ENCODE results near the gene PRSS57.

The PRSS57 gene

DNA sequence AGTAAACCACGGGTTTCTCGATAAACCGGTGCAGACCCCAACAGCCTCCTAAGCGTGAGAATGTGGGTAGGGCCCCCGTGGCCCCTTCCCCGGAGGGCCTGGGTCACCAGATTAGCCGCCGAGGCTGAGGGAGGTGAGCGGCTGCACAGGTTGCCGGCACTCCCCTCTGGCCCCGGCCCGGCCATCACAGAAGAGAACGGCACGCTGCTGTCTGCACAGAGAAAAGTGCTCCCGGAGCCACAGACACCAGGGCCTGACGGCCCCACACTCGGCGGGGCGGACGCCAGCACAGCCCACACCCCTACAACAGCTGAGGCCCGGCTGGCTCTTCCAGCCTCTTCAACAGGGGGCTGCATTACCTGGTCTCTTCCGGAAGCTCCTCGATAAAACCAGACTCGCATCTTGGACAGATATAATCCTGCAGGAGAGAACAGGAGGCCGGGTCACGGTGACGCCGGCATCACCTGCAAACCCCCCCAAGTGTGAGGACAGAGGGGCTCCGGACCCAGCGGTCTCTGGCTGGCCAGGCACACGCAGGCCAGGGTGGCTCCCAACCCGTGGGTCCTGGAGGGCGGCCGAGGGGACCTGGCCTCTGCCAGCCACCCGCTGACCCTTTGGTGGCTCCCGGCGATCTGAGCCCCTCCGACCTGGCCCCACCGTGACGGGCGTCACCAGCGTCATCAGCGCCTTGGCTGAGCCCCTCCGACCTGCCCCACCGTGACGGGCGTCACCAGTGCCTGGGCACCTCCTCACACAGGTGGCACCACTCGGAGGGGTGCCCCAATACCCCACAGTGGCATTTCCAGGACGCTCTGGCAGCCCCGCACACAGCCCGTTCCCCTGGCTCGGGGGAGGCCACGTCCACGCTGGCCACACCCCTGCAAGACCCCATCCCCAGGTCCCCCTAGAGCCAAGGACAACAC lies 42.5 kb downstream of the PRSS57 start:
- no peak for DNase-seq (ENCODE audit: low read depth)

DNA sequence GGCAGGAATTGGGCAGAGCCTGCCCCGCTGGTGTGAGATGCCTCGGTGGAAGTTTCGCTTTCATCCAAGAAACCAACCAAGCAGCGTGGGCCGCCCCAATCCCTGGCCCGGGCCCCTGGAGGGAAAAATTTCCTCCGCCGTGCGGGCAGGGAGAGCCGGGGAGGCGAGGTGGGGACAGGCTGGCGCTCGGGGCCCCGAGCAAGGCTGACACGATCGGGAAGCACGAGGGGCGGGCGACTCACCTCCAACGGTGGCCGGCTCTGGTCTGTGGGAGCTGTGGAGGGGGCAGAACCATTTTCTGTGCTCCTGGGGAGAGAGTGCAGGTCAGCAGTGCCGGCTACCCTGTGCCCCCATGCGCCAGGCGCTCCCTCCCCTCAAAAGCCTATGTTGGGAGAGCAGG lies 43.3 kb downstream of the PRSS57 start:
- DNase-seq (ENCODE audit: low read depth): no peak

DNA sequence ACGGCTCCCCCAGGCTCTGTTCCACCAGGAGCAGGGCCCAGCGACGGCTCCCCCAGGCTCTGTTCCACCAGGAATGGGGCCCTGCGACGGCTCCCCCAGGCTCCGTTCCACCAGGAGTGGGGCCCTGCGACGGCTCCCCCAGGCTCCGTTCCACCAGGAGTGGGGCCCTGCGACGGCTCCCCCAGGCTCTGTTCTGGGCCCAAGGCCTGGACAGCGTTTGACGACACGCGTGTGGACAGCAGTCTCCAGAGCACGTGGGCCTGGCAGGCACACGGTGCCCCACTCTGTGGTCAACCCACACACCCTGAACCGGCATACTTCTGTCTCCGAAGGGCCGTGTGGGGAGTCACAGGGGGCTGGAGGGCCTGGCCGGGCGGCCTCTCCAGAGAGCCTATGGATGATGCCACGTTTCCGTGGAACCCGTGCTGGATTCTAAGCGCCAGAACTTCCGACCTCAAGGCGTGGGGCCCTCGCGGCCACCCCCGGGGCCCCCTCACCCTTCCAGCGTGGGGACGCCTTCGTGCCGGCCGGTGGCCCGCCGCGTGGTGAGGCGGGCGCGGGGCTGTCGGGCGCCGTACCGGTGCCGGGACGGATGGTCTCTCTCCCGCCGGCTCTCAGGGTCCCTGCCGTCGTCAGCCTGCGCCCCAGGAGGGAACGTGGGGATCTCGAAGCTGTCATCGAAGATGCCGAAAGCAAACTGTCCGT lies 44.0 kb downstream of the PRSS57 start:
- no peak for DNase-seq (ENCODE audit: low read depth)

DNA sequence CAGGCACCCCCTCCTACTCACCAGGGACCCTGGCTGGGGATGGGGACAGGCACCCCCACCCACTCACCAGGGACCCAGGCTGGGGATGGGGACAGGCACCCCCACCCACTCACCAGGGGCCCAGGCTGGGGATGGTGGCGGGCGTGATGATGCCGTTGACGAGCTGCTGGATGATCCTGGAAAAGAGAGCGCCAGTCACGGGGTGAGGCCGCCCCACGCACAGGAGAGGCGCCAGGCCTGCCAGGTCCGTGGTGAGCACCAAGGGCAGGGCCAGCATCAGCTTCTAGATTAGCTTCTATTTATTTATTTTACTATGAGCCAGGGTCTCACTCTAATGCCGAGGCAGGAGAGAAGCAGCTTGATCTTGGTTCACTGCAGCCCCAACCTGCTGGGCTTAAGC lies 45.1 kb downstream of the PRSS57 start:
- no peak for DNase-seq (ENCODE audit: low read depth)

- DNase-seq (ENCODE audit: low read depth): no peak
Observed at GRCh38 chr19:648904-649801, 46.1 kb downstream of the PRSS57 start.

DNA sequence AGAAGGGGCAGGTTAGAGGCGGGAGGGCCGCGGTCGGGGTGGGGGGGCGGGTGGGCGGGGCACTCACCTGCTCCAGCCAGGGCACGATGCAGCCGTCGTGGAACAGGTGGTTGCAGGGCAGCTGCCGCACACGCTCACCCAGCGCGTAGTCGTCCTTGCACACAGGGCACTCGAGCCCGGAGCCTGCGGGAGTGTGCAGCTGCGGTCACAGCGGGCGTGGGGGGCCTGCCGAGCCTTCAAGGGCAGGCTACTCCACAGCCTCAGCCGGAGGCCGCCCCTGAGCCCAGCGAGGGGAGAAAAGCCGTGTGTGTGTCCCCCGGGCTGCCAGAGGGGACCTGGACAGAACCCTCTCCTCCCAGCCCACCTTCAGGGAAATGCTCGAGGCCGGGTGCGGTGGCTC lies 46.9 kb downstream of the PRSS57 start:
- DNase-seq (ENCODE audit: low read depth): no peak

- DNase-seq (ENCODE audit: low read depth): no peak
Observed at GRCh38 chr19:647566-648284, 47.5 kb downstream of the PRSS57 start.

DNA sequence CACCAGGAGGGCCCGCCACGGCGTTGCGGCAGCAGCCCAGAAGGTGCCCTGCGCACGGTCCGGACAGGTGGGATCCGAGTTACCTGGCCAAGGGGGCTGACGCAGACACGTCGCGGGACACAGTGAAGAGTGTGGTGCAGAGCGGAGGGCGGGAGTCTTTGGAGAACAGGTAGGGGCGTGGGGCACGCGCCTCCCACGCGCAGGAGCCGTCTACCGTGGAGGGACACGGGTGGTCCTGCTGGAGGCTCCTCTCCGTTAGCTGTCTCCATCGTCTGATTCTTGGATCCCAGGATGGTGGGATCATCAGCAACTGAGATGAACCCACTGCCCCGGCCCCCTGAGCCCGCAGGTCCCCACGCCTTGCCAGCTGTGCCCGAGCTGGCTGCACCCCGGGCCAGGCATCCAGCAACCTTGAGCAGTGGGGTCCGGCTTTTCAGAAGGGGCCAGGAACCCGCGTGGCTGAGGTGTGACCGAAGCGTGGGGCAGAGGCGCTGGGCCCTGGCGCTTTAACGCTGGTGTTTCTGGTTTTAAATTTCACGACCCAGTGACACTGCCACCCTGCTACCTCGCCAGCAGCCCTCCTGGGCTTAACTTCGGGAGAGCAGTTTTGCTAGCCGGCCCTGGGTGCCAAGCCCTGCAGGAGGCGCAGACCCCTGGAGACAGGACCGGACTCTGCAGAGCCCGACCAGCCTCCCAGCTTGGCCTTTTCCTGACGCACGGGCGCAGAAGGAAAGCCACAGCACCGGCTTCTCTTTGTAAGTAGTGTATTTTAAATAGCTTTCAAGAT lies 48.3 kb downstream of the PRSS57 start:
- DNase-seq (ENCODE audit: low read depth): no peak

GRCh38 chr19:645912-646778 lies 49.1 kb downstream of the PRSS57 start:
- DNase-seq (ENCODE audit: low read depth): no peak

DNA sequence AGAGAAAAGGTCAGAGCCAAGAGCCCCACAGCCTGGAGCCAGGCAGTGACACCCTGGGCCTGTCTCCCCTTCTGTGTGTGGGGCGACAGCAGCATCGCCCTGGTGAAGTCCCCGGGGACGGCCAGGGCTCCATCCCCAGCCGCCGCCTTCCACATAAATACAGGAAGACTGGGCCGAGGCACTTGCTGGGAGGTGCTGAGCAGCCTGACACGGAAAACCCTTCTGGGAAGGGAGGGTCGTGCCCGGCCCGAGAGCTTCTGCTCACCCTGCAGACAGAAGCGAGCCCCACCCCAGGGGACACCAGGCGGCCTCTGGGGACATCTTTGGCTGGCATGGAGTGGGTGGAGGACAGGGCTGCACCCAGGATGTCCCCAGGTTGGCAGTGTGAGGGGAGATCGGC lies 50.5 kb downstream of the PRSS57 start:
- DNase-seq (ENCODE audit: low read depth): no peak

GRCh38 chr19:644363-644762 lies 50.9 kb downstream of the PRSS57 start:
- DNase-seq (ENCODE audit: low read depth): no peak

- DNase-seq (ENCODE audit: low read depth): no peak
Observed at GRCh38 chr19:643736-644135, 51.5 kb downstream of the PRSS57 start.

GRCh38 chr19:642767-643727 lies 52.2 kb downstream of the PRSS57 start:
- no peak for DNase-seq (ENCODE audit: low read depth)

DNA sequence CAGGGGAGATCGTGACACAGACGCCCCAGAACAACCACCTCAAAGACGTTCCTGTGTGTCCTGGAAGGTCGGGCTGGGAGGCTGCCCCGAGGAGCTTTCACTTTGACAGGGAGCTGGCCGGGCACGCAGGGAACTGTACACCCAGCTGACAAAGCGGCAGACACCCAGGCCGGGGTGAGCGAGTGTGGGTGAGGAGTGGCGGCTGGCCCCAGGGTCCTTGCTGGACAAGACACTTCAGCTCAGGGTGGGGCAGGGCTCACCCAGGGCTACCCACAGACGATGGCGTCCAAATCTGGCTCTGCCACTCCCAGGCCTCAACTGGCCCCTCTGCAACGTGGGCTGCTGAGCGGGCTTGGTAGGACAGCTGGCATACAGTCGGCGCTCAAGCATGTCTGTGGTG lies 53.5 kb downstream of the PRSS57 start:
- no peak for DNase-seq (ENCODE audit: low read depth)

DNA sequence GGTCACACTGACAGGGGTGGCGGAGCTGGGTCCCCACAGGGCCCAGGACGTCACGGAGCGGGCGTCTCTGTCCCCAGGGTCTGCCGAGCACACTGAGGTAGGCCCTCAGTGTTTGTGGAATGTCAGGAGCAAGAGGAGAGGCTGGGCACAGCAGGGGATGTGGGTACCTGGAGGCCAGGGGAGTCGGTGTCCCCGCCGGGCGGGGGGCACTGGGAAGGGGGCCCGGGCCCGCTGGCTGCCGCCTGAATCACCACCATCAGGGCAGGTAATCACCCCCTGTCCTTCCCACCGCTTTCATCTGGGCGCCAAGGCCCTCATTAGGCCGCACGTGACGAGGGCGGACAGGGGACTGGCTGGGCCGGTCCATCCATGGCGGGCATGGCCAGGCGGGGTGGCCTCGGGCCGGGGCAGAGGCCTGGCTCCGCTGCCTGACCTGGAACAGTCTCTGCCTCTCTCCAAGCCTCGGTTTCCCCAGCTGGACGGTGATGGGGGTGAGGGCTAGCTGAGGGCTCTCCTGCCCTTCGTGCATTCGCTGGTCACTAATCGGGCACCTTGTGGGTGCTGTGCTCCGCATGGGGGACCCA lies 54.6 kb downstream of the PRSS57 start:
- DNase-seq (ENCODE audit: low read depth): no peak

DNA sequence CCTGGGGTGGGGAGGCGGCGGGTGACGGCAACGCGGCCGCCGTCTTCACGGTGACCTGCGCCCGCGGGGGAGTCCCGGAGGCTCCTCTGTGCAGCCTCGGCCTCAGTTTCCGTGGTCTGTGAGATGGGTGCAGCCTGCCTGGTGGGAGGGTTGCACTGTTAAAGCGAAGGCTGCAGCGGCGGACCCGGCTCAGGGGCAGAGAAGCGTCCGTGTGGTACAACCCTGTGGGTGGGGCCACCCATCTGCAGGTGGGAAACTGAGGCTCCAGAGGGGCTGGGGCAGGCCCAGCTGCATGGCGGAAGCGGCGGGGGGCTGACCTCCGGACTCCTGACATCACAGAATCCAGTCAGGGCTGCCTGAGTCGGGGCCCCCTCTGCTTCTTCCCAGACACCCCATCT lies 55.1 kb downstream of the PRSS57 start:
- DNase-seq (ENCODE audit: low read depth): no peak

DNA sequence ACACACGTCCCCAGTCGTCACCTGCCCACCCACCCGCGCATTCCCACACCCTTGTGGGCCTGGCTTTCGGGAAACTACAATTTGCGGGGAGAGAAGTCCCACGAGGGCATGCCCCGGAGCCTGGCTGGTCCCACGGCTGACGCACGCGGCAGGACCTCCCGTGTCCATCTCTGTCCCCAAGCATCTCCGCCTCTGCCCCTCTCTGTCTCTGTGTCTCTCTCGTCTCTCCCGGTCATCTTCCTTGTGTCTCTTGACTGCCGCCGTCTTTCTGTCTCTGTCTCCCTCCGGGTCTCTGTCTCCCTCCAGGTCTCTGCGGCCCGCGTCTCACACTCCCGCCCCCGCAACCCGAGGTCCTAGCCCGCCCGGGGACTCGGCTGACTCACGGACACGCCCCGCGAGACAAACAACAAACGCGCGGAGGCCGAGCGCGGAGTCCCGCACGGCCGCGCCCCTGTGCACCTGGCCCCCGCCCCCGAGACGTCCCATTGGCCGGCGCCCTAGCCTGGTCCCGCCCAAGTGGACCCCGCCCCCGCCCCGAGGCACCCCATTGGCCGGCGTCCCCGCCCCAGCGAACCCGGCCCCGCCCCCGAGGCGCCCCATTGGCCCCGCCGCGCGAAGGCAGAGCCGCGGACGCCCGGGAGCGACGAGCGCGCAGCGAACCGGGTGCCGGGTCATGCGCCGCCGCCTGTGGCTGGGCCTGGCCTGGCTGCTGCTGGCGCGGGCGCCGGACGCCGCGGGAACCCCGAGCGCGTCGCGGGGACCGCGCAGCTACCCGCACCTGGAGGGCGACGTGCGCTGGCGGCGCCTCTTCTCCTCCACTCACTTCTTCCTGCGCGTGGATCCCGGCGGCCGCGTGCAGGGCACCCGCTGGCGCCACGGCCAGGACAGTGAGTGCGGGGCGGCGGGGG lies 55.7 kb downstream of the PRSS57 start, which contains the start of gene FGF22:
Gene FGF22 (plus strand): TSS at position 627 of the 908 bp plus-strand sequence. CDS start 47 bp downstream, at position 674.
- DNase-seq (ENCODE audit: low read depth): no peak
